Esophagus squamous epithelium (tissue), 5 donors: ENCODE results near the gene ITPR2. TPM values are rescaled to one million over a fixed set of nuclear protein-coding genes. Genes with fewer than 3 reads are reported as not detected.

ENCODE experiments used
- DNase-seq: peaks from one replicate; lab custom pipeline; 2025; lab: John Stamatoyannopoulos, UW
- H3K27ac ChIP-seq, 4 donors: fragments of 200-600 bp; sonication (generic); one replicate each; pipeline ENCODE4 v1.5.1; 2016 to 2019; ENCODE audit warnings: mild to moderate bottlenecking in 1 of 4
- H3K27me3 ChIP-seq, 4 donors: fragments of 200-600 bp; sonication (generic); 1 replicate in 3 of 4; 2 replicates in 1 of 4; pipeline versions ENCODE4 v1.5.1 to v1.6.0; 2017 to 2021; ENCODE audit warnings: antibody characterized with exemption in 1 of 4
- H3K36me3 ChIP-seq, 3 donors: fragments of 200-600 bp; sonication (generic); one replicate each; pipeline ENCODE4 v1.5.1; 2016 to 2019
- H3K4me1 ChIP-seq, 3 donors: fragments of 200-600 bp; sonication (generic); one replicate each; pipeline ENCODE4 v1.5.1; 2017 to 2019
- H3K4me3 ChIP-seq, 4 donors: fragments of 200-600 bp; sonication (generic); 1 replicate in 3 of 4; 2 replicates in 1 of 4; pipeline ENCODE4 v1.5.1; 2016 to 2019; ENCODE audit warnings: mild to moderate bottlenecking in 2 of 4, moderate library complexity in 1 of 4
- H3K9me3 ChIP-seq, 3 donors: fragments of 200-600 bp; sonication (generic); one replicate each; pipeline ENCODE4 v1.5.1; 2016 to 2019
- POLR2A ChIP-seq, 4 donors: fragments of 450-650 bp; IDR thresholded peaks; one replicate each; pipeline ENCODE4 v1.6.1; 2017; ENCODE audit warnings: antibody characterized with exemption in 4 of 4, mild to moderate bottlenecking in 4 of 4, moderate library complexity in 3 of 4
- WGBS, 2 donors: methylation state at CpG; one replicate each; pipeline ENCODE4 v1.1.5; 2018; 5-methylcytosine and 5-hydroxymethylcytosine counted together
- intact Hi-C: fragments of 100-400 bp; cut with DNase I; formaldehyde crosslinking; loops from one replicate; pipeline ENCODE4 v1.15.0; 2022
- total RNA-seq, 4 donors: library from RNA; depleted of rRNA; stranded (reverse); fragments of >200 nt; gene quantifications; one replicate each; pipeline ENCODE4 v1.1.0, GENCODE V29; 2016
- TF ChIP-seq, protein P1 (sequence below), 6 experiments: fragments of 450-650 bp in 4 of 6; fragments of 200-600 bp in 2 of 6; sonication (generic) in 2 of 6; IDR thresholded peaks; one replicate each; pipeline ENCODE4 v1.5.1; 2016 to 2019; ENCODE audit warnings: antibody characterized with exemption in 6 of 6, mild to moderate bottlenecking in 4 of 6, moderate library complexity in 4 of 6
- donor health status: DM: yes; HTN: yes; CAD: no.

ITPR2 gene
- total RNA-seq, 4 donors from 2014 or later, result 30.7 to 49.3 (median 37.6) TPM

DNA sequence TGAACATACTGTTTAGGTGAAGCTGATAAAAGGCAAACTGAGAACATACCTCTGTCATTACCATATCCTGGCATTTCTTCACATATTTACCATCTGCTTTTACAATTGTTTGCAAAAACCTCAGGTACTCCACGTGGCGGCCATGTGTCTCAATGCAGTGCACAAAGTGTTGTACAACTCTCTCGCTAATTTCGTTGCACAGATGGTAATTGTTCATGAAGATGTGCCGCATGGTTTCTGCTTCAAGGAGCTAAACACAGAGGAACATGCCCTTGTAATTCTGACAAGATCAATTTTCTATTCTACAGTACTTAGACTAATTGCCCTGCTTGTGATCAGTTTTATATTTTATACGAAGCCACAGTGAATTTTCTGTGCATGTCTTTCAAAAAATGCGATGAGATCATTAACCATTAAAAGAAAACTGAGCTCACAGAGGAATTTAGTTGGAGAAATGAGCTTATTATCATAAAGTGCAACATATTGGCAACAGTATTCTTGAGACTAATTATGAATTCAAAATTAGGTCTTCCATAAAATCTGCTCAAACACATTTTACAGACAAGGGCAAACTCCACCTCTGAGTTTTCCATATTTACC, 233.8 kb downstream of the ITPR2 start:
- H3K4me1 ChIP-seq, result no peaks in the 10 kb centered on the region
- no peak for TF ChIP-seq POLR2A (IDR thresholded peaks at IDR 0.05)
- TF ChIP-seq, protein P1, sequence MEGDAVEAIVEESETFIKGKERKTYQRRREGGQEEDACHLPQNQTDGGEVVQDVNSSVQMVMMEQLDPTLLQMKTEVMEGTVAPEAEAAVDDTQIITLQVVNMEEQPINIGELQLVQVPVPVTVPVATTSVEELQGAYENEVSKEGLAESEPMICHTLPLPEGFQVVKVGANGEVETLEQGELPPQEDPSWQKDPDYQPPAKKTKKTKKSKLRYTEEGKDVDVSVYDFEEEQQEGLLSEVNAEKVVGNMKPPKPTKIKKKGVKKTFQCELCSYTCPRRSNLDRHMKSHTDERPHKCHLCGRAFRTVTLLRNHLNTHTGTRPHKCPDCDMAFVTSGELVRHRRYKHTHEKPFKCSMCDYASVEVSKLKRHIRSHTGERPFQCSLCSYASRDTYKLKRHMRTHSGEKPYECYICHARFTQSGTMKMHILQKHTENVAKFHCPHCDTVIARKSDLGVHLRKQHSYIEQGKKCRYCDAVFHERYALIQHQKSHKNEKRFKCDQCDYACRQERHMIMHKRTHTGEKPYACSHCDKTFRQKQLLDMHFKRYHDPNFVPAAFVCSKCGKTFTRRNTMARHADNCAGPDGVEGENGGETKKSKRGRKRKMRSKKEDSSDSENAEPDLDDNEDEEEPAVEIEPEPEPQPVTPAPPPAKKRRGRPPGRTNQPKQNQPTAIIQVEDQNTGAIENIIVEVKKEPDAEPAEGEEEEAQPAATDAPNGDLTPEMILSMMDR (IDR thresholded peaks at IDR 0.05), result no peak
- WGBS, 2 donors, result 94% methylated on average over 7 of the region's 7 CpGs
- no peaks in the 10 kb centered on the region for H3K9me3 ChIP-seq
- no peaks in the 10 kb centered on the region for H3K27me3 ChIP-seq
- no peak for DNase-seq
- H3K27ac ChIP-seq, result no peak overlapping the region
- intact Hi-C loops, result no loop called here
- no peak overlapping the region for H3K4me3 ChIP-seq
- peaks cover 4 to 87% (median 5%) of the 10 kb centered on the region in 3 donors for H3K36me3 ChIP-seq

DNA sequence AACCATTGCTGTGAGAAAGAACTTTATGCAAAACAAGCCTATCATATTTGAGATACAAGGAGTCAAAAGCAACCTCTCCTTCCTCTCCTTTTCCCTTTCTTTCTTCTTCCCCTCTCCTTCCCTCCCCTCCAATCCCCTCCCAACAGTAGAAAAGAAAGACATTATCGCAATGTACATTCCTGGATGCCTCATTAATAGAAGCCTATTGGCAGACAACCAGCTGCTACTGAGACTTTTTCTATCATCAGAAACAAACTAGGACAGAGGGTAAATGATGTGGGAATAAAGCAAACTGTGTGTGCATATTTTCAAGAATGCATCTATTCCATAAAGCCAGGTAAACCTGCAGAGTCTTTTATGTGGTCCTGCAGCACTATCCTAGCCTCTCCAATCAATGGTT, 237.2 kb downstream of the ITPR2 start:
- no peak for DNase-seq
- intact Hi-C loops, result no loop called here
- TF ChIP-seq, protein P1 (IDR thresholded peaks at IDR 0.05), result no peak
- no peak for TF ChIP-seq POLR2A (IDR thresholded peaks at IDR 0.05)
- H3K4me3 ChIP-seq, result no peak overlapping the region
- no peaks in the 10 kb centered on the region for H3K4me1 ChIP-seq
- H3K27me3 ChIP-seq, result no peaks in the 10 kb centered on the region
- no peaks in the 10 kb centered on the region for H3K9me3 ChIP-seq
- peaks cover 4 to 82% (median 5%) of the 10 kb centered on the region in 3 donors for H3K36me3 ChIP-seq
- no peak overlapping the region for H3K27ac ChIP-seq
- WGBS, 2 donors, result 71 to 78% methylated on average over 1 of the region's 1 CpG

DNA sequence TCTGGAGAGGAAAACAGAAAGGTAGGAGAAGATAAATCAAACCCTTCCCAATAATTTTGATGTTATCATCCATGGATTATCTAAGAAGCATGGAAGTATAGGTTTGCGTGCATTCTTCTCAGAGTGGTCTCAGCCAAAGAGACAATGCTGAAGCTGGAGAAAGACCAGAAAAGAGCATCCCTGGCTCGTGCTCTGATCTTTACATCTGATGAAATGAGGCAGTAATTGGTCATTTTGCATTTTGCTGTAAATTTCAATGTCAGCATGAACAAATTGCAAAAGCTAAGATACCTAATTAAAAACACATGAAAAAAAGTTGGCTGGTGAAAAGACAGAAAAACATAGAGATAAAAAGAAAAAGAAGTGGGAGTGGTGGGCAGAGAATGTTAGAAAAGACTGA, 252.4 kb downstream of the ITPR2 start:
- intact Hi-C loops, result no loop called here
- no peak overlapping the region for H3K27ac ChIP-seq
- H3K9me3 ChIP-seq, result no peaks in the 10 kb centered on the region
- WGBS, 2 donors, result 70 to 100% methylated on average over 2 of the region's 2 CpGs
- H3K4me1 ChIP-seq, result no peaks in the 10 kb centered on the region
- H3K36me3 ChIP-seq, result peaks cover 0 to 46% (median 0%) of the 10 kb centered on the region in 3 donors
- no peaks in the 10 kb centered on the region for H3K27me3 ChIP-seq
- H3K4me3 ChIP-seq, result no peak overlapping the region
- no peak for DNase-seq
- no peak for TF ChIP-seq POLR2A (IDR thresholded peaks at IDR 0.05)

DNA sequence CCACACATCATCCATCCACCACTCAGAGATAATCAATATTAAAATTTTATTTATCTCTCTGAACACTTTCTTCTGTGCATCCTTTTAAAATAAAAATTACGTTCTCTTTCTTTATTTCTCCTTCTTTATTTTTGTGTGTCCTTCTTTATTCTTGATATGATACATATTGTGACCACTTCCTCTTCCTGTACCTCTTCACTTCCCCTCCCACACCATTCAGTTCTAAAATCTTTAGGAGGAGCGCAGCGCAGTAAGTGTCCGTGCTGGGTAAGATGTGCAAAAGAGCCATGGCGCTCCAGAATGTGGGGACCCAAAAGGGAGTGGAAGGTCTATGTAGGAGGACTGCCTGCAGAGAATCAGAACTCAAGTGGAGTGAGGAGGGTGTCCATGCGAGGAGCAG, 256.7 kb downstream of the ITPR2 start:
- intact Hi-C loops, result no loop called here
- Histone ChIP-seq H3K27me3 (no peaks in the 10 kb centered on the region), H3K4me3 (no peak overlapping the region), H3K27ac (no peak overlapping the region), H3K36me3 (peaks cover 0 to 60% (median 0%) of the 10 kb centered on the region in 3 donors), H3K9me3 (no peaks in the 10 kb centered on the region), H3K4me1 (no peaks in the 10 kb centered on the region)
- TF ChIP-seq, protein P1 (IDR thresholded peaks at IDR 0.05), result no peak
- TF ChIP-seq POLR2A (IDR thresholded peaks at IDR 0.05), result no peak
- 85 to 87% methylated on average over 5 of the region's 6 CpGs for WGBS, 2 donors
- DNase-seq, result no peak

DNA sequence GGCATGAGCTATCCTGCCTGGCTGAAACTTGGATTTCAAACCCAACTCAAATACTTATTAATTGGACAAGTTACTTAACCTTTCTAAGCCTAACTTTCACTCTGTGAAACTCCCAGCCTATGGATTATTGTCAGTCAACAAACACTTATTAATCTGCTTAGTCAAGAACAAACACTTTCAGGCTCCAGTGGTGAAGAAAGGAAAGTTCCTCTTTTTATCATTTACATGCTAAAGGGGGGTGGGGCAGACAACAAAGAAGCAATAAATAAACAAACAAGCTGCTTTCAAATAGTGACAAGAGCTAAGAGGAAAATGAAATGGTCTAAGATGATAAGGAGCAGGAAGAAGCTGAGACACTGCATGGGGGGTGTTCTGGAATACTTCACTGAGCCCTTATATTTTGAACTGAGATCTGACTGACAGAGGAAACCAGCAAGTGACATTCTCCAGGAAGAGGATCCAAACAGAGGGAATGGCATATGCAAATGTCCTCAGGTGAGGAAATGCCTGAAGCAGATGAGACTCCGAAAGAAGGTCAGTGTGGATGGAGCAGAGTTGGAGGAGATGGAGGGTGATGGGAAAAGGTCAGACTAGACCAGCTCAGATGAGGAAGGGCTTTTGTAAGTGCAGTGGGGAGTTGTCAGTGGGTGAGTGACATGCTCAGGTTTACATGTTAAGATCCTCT, 259.6 kb downstream of the ITPR2 start:
- intact Hi-C loops, result no loop called here
- no peak for TF ChIP-seq POLR2A (IDR thresholded peaks at IDR 0.05)
- TF ChIP-seq, protein P1 (IDR thresholded peaks at IDR 0.05), result no peak
- DNase-seq, result no peak
- 100% methylated on average over 1 of the region's 1 CpG for whole genome bisulfite sequencing, 2 donors
- Histone ChIP-seq H3K4me3 (no peak overlapping the region), H3K27me3 (no peaks in the 10 kb centered on the region), H3K36me3 (peaks cover 0 to 41% (median 0%) of the 10 kb centered on the region in 3 donors), H3K9me3 (no peaks in the 10 kb centered on the region), H3K4me1 (no peaks in the 10 kb centered on the region), H3K27ac (no peak overlapping the region)
